DOHH2 (cell line): Measurements from ENCODE around the gene DUSP10.

ENCODE experiments used
- H3F3A ChIP-seq: fragments of 200-600 bp; sonication (generic), shearing (Covaris generic); 2 replicates; pipeline ENCODE4 v1.6.0; 2016; ENCODE audit warnings: antibody characterized with exemption, mild to moderate bottlenecking; ENCODE audit not compliant: control insufficient read depth, insufficient read depth
- H3K27ac ChIP-seq: fragments of 200-600 bp; sonication (generic); 2 replicates; pipeline ENCODE4 v1.5.1; 2014; ENCODE audit warnings: low read depth, mild to moderate bottlenecking, low read length, moderate library complexity
- H3K27me3 ChIP-seq: fragments of 200-600 bp; sonication (generic); 2 replicates; pipeline ENCODE4 v1.6.1; 2014; ENCODE audit warnings: mild to moderate bottlenecking, low read length, mixed read lengths; ENCODE audit not compliant: control insufficient read depth
- H3K36me3 ChIP-seq: fragments of 200-600 bp; sonication (generic); 2 replicates; pipeline ENCODE4 v1.6.1; 2014; ENCODE audit warnings: mild to moderate bottlenecking, low read length, moderate library complexity, mixed read lengths; ENCODE audit not compliant: control insufficient read depth
- H3K4me1 ChIP-seq: fragments of 200-600 bp; sonication (generic); 2 replicates; pipeline ENCODE4 v1.6.1; 2014; ENCODE audit warnings: mild to moderate bottlenecking, low read length, mixed read lengths; ENCODE audit not compliant: control insufficient read depth
- H3K4me2 ChIP-seq: fragments of 200-600 bp; sonication (generic); 2 replicates; pipeline ENCODE4 v1.6.0; 2014; ENCODE audit warnings: mild to moderate bottlenecking, low read length, moderate library complexity
- H3K4me3 ChIP-seq: fragments of 200-600 bp; sonication (generic); 2 replicates; pipeline ENCODE4 v1.5.1; 2014; ENCODE audit warnings: mild to moderate bottlenecking, low read length, mixed read lengths
- H3K79me2 ChIP-seq: fragments of 200-600 bp; sonication (generic); 2 replicates; pipeline ENCODE4 v1.6.1; 2014; ENCODE audit warnings: mild to moderate bottlenecking, low read length, mixed read lengths; ENCODE audit not compliant: control insufficient read depth
- H3K9me2 ChIP-seq: fragments of 200-600 bp; sonication (generic); replicated peaks from 2 replicates; pipeline ENCODE4 v1.6.1; 2014; ENCODE audit warnings: mild to moderate bottlenecking, low read length, mixed read lengths; ENCODE audit not compliant: control insufficient read depth
- H3K9me3 ChIP-seq: fragments of 200-600 bp; sonication (generic); 2 replicates; pipeline ENCODE4 v1.6.1; 2014; ENCODE audit warnings: antibody characterized with exemption, low read length, mixed read lengths; ENCODE audit not compliant: control insufficient read depth, insufficient read depth
- H4K20me1 ChIP-seq: fragments of 200-600 bp; sonication (generic); 2 replicates; pipeline ENCODE4 v1.6.0; 2014; ENCODE audit warnings: low read depth, mild to moderate bottlenecking, antibody characterized with exemption, low read length, moderate library complexity; ENCODE audit not compliant: control insufficient read depth, insufficient read depth
- EZH2phosphoT487 ChIP-seq: fragments of 200-600 bp; sonication (generic); IDR thresholded peaks from 2 replicates; pipeline ENCODE4 v1.6.1; 2017; ENCODE audit warnings: borderline replicate concordance, mild to moderate bottlenecking, antibody characterized with exemption, low read length, moderate library complexity, mixed read lengths
- TF ChIP-seq, protein P1 (sequence below): fragments of 200-600 bp; sonication (generic); IDR thresholded peaks from one replicate; pipeline ENCODE4 v1.5.1; 2014; ENCODE audit warnings: antibody characterized with exemption, mild to moderate bottlenecking, low read depth, low read length; ENCODE audit not compliant: poor library complexity, severe bottlenecking

Gene DUSP10

DNA sequence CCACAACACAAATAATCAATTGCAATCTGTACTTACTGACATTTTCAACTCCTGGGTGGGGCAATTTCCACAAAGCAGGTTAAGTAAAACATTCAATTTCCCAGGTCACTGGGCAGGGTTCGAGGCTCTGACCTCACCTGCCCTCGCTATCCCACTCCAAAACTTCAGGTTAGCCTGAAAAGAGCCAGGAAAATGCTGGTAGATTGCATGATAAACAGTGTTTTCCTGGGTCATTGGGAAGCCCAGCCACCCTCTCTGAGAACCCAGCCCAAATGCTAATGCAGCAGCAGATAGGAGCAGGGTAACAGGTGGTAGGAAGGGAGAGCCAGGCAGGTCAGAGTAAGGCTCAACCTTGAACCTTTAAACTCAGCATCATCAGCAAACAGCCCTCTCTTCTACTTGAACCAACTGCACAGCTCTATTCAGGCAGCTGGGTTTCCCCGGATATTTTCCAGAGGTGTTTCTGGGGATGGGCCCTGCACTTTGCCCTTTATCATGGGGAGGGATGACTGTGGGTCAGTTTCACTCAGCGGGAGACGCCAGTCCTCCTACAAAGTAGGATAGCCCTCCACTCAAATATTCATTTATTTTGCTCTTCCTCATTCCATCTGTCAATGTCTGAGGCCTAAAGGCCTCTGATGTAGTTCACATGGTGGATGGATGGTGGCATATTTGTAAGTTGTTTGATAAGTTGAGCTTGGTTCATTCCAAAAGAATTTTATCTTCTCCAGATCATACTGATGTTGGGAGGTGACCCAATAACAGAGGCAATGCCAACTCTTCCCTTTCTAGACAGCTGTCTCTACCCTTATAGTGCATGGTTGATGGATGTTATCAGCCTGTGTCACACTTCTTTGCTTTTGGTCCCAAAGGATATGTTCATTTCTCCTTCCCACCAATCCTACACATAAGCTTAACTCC lies 65.7 kb downstream of the DUSP10 start:
- no peaks in the 10 kb centered on the region for H3K9me3 ChIP-seq
- H3K27me3 ChIP-seq = no peaks in the 10 kb centered on the region
- no peak overlapping the region for H3K4me3 ChIP-seq
- no peaks in the 10 kb centered on the region for H4K20me1 ChIP-seq
- H3F3A ChIP-seq = no peaks in the 10 kb centered on the region
- H3K9me2 ChIP-seq = no peaks in the 10 kb centered on the region
- H3K27ac ChIP-seq = no peak overlapping the region
- TF ChIP-seq EZH2phosphoT487 = no peak
- TF ChIP-seq, protein P1, sequence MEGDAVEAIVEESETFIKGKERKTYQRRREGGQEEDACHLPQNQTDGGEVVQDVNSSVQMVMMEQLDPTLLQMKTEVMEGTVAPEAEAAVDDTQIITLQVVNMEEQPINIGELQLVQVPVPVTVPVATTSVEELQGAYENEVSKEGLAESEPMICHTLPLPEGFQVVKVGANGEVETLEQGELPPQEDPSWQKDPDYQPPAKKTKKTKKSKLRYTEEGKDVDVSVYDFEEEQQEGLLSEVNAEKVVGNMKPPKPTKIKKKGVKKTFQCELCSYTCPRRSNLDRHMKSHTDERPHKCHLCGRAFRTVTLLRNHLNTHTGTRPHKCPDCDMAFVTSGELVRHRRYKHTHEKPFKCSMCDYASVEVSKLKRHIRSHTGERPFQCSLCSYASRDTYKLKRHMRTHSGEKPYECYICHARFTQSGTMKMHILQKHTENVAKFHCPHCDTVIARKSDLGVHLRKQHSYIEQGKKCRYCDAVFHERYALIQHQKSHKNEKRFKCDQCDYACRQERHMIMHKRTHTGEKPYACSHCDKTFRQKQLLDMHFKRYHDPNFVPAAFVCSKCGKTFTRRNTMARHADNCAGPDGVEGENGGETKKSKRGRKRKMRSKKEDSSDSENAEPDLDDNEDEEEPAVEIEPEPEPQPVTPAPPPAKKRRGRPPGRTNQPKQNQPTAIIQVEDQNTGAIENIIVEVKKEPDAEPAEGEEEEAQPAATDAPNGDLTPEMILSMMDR = no peak
- no peaks in the 10 kb centered on the region for H3K79me2 ChIP-seq
- H3K36me3 ChIP-seq = no peaks in the 10 kb centered on the region
- no peaks in the 10 kb centered on the region for H3K4me1 ChIP-seq
- no peak overlapping the region for H3K4me2 ChIP-seq

DNA sequence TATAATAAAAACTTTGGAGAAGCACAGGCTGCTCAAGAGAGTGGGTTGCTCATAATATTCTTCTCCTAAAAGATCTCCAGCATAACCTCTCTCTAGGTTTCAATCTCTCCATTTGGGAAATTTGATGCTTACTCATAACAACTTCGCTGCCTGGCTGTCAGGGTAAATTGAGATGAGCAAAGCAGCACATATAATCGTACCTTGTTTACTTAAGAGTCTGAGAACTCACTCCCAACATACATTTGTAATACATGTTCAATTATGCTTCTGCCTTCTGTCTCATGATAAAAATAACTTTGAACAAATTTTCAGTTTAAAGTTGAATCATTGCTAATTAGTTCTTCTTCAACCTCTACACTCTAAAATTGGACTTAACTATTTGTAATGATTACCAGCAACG lies 68.9 kb downstream of the DUSP10 start:
- Histone ChIP-seq H3K36me3 (no peaks in the 10 kb centered on the region), H3K4me2 (no peak overlapping the region), H3K9me3 (no peaks in the 10 kb centered on the region), H3K79me2 (no peaks in the 10 kb centered on the region), H3K4me3 (no peak overlapping the region), H4K20me1 (no peaks in the 10 kb centered on the region), H3K27ac (no peak overlapping the region), H3K27me3 (no peaks in the 10 kb centered on the region), H3K4me1 (no peaks in the 10 kb centered on the region), H3K9me2 (no peaks in the 10 kb centered on the region), H3F3A (no peaks in the 10 kb centered on the region)
- no peak for TF ChIP-seq EZH2phosphoT487
- TF ChIP-seq, protein P1 = no peak

DNA sequence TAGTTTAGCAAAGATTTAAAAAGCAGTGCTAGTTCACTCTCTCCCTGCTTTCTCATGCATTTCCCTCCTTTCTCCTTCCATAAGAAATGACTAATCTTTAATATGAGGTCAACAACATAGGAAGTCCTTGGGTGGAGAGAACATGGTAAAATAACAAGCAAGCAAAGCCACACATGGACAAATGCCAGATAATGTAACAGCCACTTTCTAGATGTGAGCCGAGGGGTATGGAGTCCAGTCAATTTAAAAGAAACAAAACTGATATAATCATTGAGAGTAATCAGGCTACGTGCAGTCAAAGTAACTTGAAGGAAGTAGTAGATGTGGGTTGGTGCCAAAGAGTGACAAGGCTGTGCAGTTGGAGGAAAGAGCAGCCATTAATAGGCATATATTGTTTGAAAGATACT lies 69.6 kb downstream of the DUSP10 start:
- H3K4me2 ChIP-seq = no peak overlapping the region
- TF ChIP-seq, protein P1 = no peak
- no peak for TF ChIP-seq EZH2phosphoT487

More for the DNA sequence above, 69.6 kb downstream of the DUSP10 start:
- no peak overlapping the region for H3K27ac ChIP-seq
- H3K79me2 ChIP-seq = no peaks in the 10 kb centered on the region
- no peaks in the 10 kb centered on the region for H3K36me3 ChIP-seq
- no peaks in the 10 kb centered on the region for H3K9me3 ChIP-seq
- no peaks in the 10 kb centered on the region for H3F3A ChIP-seq
- H3K4me1 ChIP-seq = no peaks in the 10 kb centered on the region
- H3K27me3 ChIP-seq = no peaks in the 10 kb centered on the region
- H3K4me3 ChIP-seq = no peak overlapping the region
- no peaks in the 10 kb centered on the region for H4K20me1 ChIP-seq
- H3K9me2 ChIP-seq = no peaks in the 10 kb centered on the region
